Suprapubic skin (tissue), 4 donors: ENCODE measurements around the gene FLRT2. TPM values are rescaled to one million over a fixed set of nuclear protein-coding genes. Genes with fewer than 3 reads are reported as not detected.

Experiments
- DNase-seq, 2 donors: peaks; one replicate each; pipeline ENCODE4 v3.0.0-alpha.2; 2019; ENCODE audit warnings: low spot score in 2 of 2
- H3K27ac ChIP-seq: fragments of 200-600 bp; sonication (generic); one replicate; pipeline ENCODE4 v1.5.1; 2019
- H3K27me3 ChIP-seq: fragments of 200-600 bp; sonication (generic); one replicate; pipeline ENCODE4 v1.5.1; 2019
- H3K36me3 ChIP-seq: fragments of 200-600 bp; sonication (generic); one replicate; pipeline ENCODE4 v1.5.1; 2019
- H3K4me1 ChIP-seq: fragments of 200-600 bp; sonication (generic); one replicate; pipeline ENCODE4 v1.5.1; 2019
- H3K4me3 ChIP-seq: fragments of 200-600 bp; sonication (generic); one replicate; pipeline ENCODE4 v1.5.1; 2019; ENCODE audit warnings: mild to moderate bottlenecking
- H3K9me3 ChIP-seq: fragments of 200-600 bp; sonication (generic); one replicate; pipeline ENCODE4 v1.5.1; 2019
- CTCF ChIP-seq, 2 donors: fragments of 200-600 bp in 1 of 2; fragments of 450-650 bp in 1 of 2; sonication (generic) in 1 of 2; IDR thresholded peaks; one replicate each; pipeline ENCODE4 v1.5.1; 2016 to 2019; ENCODE audit warnings: antibody characterized with exemption in 2 of 2, mild to moderate bottlenecking in 1 of 2, moderate library complexity in 1 of 2
- EP300 ChIP-seq: sonication (generic); formaldehyde crosslinking; IDR thresholded peaks from one replicate; pipeline ENCODE4 v1.6.1; 2017; ENCODE audit warnings: antibody characterized with exemption
- POLR2A ChIP-seq, 2 donors: fragments of 450-650 bp; IDR thresholded peaks; one replicate each; pipeline ENCODE4 v1.6.1; 2017; ENCODE audit warnings: antibody characterized with exemption in 2 of 2, mild to moderate bottlenecking in 2 of 2, moderate library complexity in 2 of 2
- POLR2AphosphoS5 ChIP-seq, 3 donors: sonication (generic); formaldehyde crosslinking; IDR thresholded peaks; one replicate each; pipeline ENCODE4 v1.6.1; 2017; ENCODE audit warnings: antibody characterized with exemption in 3 of 3
- WGBS: methylation state at CpG from one replicate; pipeline ENCODE4 v1.1.5; 2018; 5-methylcytosine and 5-hydroxymethylcytosine counted together
- total RNA-seq, 4 donors: library from RNA; depleted of rRNA; stranded (reverse); fragments of >200 nt; gene quantifications; one replicate each; pipeline ENCODE4 v1.1.0, GENCODE V29; 2016

The FLRT2 gene
- total RNA-seq, 4 donors from 2014 or later, result 21.5 to 41.4 (median 28.0) TPM

GRCh38 chr14:85675957-85676356 is 146.0 kb downstream of the FLRT2 start:
- Histone ChIP-seq H3K27me3 (no peaks in the 10 kb centered on the region), H3K27ac (no peak overlapping the region), H3K36me3 (no peaks in the 10 kb centered on the region), H3K4me1 (peaks cover 4% of the 10 kb centered on the region), H3K4me3 (no peak overlapping the region), H3K9me3 (no peaks in the 10 kb centered on the region)
- TF ChIP-seq CTCF (IDR thresholded peaks at IDR 0.05), result no peak
- TF ChIP-seq POLR2A (IDR thresholded peaks at IDR 0.05), result no peak
- TF ChIP-seq POLR2AphosphoS5 (IDR thresholded peaks at IDR 0.05), result no peak
- no peak for TF ChIP-seq EP300
- 49% methylated on average over 6 of the region's 6 CpGs for WGBS
- DNase-seq, result no peak

GRCh38 chr14:85686908-85687307 is 157.0 kb downstream of the FLRT2 start:
- no peak overlapping the region for H3K27ac ChIP-seq
- DNase-seq, result no peak
- H3K36me3 ChIP-seq, result no peaks in the 10 kb centered on the region
- no peaks in the 10 kb centered on the region for H3K27me3 ChIP-seq
- no peak for TF ChIP-seq CTCF (IDR thresholded peaks at IDR 0.05)
- WGBS, result 30% methylated on average over 1 of the region's 1 CpG
- no peaks in the 10 kb centered on the region for H3K4me1 ChIP-seq
- no peaks in the 10 kb centered on the region for H3K9me3 ChIP-seq
- H3K4me3 ChIP-seq, result no peak overlapping the region

- no peak for DNase-seq
- 52% methylated on average over 1 of the region's 1 CpG for WGBS
- H3K9me3 ChIP-seq, result no peaks in the 10 kb centered on the region
- no peaks in the 10 kb centered on the region for H3K4me1 ChIP-seq
- no peak for TF ChIP-seq POLR2AphosphoS5 (IDR thresholded peaks at IDR 0.05)
- no peak for TF ChIP-seq CTCF (IDR thresholded peaks at IDR 0.05)
- no peak for TF ChIP-seq EP300
- TF ChIP-seq POLR2A (IDR thresholded peaks at IDR 0.05), result no peak
- H3K27me3 ChIP-seq, result no peaks in the 10 kb centered on the region
- H3K36me3 ChIP-seq, result no peaks in the 10 kb centered on the region
- no peak overlapping the region for H3K27ac ChIP-seq
- H3K4me3 ChIP-seq, result no peak overlapping the region
These were observed 157.5 kb downstream of the FLRT2 start for GRCh38 chr14:85687456-85687855.

GRCh38 chr14:85688006-85688405 is 158.1 kb downstream of the FLRT2 start:
- Histone ChIP-seq H3K9me3 (no peaks in the 10 kb centered on the region), H3K27ac (no peak overlapping the region), H3K27me3 (no peaks in the 10 kb centered on the region), H3K36me3 (no peaks in the 10 kb centered on the region), H3K4me3 (no peak overlapping the region), H3K4me1 (no peaks in the 10 kb centered on the region)
- WGBS, result 54% methylated on average over 1 of the region's 1 CpG
- DNase-seq, result no peak
- TF ChIP-seq CTCF (IDR thresholded peaks at IDR 0.05) (no peak), EP300 (no peak), POLR2AphosphoS5 (IDR thresholded peaks at IDR 0.05) (no peak)

- DNase-seq, result no peak
- TF ChIP-seq CTCF (IDR thresholded peaks at IDR 0.05), result no peak
- TF ChIP-seq POLR2AphosphoS5 (IDR thresholded peaks at IDR 0.05), result no peak
- no peak for TF ChIP-seq EP300
- TF ChIP-seq POLR2A (IDR thresholded peaks at IDR 0.05), result no peak
- no peak overlapping the region for H3K4me3 ChIP-seq
- H3K27me3 ChIP-seq, result no peaks in the 10 kb centered on the region
- H3K4me1 ChIP-seq, result no peaks in the 10 kb centered on the region
- WGBS, result 85% methylated on average over 2 of the region's 2 CpGs
- no peaks in the 10 kb centered on the region for H3K9me3 ChIP-seq
- H3K36me3 ChIP-seq, result no peaks in the 10 kb centered on the region
- no peak overlapping the region for H3K27ac ChIP-seq
These were observed 165.4 kb downstream of the FLRT2 start for GRCh38 chr14:85695300-85695699.
